Inferior parietal cortex (tissue), 1 donor: ENCODE data around the gene DNAJC30.
"Not testable (repeated sequence)": the region's sequence is repeated elsewhere in the genome, so short reads cannot be mapped to it uniquely, and the experiment has no call there.

Source experiments
- DNase-seq: peaks from one replicate; pipeline ENCODE4 v3.0.0-alpha.2; 2016; ENCODE audit errors: extremely low spot score

DNAJC30 gene

DNA sequence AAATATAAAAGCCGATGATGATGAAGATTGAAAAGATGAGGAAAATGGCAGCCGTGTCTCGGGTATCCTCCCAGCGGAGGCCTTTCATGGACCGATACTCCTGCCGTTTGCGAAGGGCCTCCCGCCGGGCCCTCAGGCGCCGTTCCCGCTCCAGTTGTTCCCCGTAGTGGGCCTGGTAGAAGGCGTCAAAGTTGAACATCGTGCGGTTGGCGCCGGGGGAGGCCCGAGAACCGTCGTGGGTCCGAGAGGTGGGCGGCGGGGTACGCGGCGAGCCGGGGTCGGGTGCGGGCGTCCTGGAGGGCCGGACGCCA is 553 bp downstream of the DNAJC30 start:
- no peak for DNase-seq

DNA sequence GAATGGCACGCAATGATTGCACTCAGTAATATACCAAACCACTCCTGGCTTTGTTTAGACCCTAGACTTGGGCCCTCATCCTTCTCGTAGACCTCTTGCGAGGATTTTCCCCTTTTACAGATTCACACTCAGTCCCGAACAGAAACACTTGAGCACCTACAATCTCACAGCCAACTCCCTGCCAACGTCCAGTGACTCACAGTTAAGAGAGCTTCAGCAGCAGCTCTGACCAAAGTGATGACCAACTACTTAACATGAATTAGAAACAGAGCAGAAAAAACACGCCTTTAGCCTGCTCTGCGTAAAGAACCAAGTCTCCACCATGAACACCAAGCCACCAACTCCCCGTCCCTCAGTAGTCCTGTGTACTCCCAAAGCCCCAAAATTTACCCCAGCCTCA is 2.2 kb downstream of the DNAJC30 start:
- DNase-seq = no peak

GRCh38 chr7:73680501-73680900 is 2.8 kb downstream of the DNAJC30 start:
- no peak for DNase-seq

DNA sequence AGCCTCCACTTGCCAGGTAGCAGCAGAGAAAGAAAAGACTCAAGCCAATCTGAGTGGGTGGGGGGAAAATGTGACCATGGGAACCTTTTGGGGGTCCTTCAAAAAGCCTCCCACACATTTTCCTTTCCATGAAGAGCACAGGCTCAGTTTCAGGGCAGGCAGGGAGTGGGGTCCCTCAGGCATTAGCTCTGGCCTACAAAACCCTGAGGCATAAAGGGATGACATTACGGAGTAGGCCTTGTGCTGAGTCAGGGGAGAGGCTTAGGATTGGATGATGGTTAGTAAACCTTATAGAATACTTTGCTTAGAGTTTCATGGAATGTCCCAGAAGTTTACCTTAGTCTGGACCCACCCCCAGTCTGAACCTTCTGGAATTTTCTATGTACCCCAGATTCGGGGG is 3.5 kb downstream of the DNAJC30 start:
- no peak for DNase-seq

GRCh38 chr7:73678862-73679261 is 4.4 kb downstream of the DNAJC30 start:
- no peak for DNase-seq

GRCh38 chr7:73676062-73676461 is 7.2 kb downstream of the DNAJC30 start:
- DNase-seq = not testable (repeated sequence)

DNA sequence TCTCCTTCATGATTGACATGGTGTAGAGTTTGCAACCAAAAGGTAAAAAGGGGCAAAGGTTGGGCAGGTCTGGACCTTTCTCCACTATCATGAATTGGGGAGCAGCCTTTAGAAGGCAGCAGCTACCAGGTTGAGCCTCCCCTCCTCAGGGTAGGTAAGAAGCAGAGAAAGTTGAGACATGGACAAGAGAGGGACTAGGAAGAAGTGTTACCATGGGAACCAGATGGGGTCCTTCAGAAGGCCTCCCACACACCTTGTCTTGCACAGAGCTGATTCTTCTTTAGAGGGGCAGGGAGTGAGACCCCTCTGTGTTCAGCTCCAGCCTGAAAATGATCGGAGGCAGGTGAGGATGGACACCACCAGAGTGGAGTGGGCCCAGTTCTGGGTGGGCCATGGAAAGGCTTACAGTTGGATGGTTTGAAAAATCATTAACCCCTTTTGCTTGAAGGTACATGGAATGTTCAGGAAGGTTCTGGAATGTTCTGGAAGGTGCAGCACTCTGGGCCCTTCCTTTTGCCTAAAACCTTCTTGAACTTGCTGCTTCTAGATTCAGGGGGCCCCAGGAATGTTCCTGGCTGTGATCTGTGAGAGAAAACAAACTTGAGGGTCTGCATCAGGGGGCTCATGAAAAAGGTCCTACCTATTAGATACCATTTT is 8.7 kb downstream of the DNAJC30 start:
- DNase-seq = no peak

- DNase-seq = no peak
Measured at GRCh38 chr7:73671857-73672445, 11.3 kb downstream of the DNAJC30 start.

GRCh38 chr7:73671322-73671661 is 12.0 kb downstream of the DNAJC30 start:
- no peak for DNase-seq

GRCh38 chr7:73669858-73670385 is 13.3 kb downstream of the DNAJC30 start:
- DNase-seq = no peak

DNA sequence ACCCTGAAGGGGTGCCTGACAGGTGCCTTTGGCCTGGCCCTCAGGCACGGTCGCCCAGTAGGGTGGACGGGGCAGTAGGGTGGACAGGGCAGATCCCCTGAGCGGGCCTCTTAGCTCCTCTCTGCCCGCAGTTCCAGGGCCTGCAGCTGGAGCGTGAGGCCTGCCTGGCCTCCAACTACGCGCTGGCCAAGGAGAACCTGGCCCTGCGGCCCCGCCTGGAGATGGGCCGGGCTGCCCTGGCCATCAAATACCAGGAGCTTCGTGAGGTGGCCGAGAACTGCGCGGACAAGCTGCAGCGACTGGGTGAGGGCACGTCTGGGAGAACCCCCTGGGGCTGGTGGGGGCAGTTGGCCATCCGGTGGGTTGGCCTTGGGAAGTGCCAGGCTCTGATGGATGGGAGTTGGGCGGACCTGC is 14.0 kb downstream of the DNAJC30 start:
- no peak for DNase-seq

DNA sequence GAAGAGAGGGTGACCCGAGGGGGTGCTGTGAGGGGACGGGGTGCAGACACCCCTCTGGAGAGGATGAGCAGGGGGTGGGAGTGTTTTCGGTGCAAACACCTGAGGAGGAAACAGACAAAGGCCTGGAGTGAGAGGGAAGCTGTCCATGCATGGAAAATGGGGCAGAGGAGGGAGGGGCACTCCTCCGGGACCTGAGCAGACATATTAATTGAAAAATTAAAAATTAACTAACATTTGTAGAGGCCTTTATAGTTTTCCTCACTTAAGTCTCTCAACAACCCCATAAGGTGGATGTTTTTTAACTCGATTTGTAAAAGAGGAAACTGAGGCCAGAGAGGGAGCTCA is 14.4 kb downstream of the DNAJC30 start:
- DNase-seq = no peak

DNA sequence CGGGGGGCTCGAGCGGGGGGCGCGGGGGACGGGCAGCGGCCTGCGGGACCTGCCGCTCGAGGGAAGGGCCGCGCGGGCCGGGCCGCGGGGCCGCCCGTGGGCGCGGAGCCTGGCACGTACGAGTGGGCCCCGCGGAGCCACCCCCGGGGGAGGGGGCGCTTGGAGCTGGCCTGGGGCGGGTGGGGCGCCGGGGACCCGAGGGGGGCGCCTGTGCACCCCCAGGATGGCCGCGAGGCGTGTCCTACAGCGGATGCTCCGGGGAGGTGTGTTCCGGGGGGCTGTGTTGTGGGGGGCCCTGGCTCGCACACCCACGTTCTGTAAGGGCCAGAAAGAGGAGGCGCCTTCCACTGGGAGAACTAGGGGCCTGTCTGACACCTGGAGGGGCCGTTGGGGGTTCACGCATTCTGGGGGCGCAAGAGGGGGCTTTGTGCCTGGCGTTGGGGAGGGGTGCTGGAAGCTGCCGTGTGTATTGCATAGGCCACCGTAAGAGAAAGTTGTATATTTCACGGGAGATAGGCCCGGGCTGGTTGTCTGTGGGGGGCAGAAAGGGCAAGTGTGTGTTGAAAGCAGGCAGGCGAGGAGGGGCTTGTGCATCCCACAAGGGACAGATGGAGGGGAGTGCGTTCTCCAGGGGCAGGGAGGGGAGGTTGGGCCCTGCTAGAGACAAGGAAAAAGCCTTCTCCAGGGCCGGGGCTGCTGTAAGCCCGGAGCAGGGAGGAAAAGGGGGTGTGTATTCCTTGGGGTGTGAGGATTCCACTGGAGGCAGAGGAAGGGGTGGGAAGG is 15.0 kb downstream of the DNAJC30 start:
- no peak for DNase-seq

DNA sequence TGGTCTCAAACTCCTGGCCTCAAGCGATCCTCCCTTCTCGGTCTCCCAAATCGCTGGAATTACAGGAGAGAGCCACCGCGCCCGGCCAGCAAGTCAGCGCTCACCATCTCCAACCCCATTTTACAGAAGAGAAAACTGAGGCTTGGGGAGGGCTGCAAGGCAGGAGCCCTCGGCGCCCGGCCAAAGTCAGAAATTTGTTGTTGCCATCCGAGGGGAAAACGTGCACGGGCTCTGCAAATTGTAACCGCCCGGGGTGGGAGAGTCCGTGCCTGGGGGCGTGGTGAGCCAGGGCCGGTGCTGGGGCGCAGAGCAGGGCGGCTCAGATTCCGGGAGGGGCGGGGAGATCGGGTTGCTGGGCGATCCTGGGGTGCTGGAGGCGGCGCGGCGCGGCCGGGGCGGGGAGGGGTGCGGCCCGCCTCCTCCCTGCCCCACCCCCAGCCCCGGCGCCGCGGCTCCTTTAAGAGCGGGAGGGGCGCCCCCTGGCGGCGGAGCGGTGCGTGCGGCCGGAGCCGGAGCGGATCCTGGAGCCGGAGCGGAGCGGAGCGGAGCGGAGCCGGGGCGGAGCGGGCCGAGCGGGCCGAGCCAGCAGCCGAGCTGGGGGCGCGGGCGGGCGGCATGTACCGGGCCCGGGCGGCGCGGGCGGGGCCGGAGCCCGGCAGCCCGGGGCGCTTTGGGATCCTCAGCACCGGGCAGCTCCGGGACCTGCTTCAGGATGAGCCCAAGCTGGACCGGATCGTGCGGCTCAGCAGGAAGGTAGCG is 15.7 kb downstream of the DNAJC30 start, which contains the start of gene VPS37D:
Gene VPS37D, plus strand, starts transcription at position 488 of the 759 bp plus-strand sequence. Its CDS starts 128 bp downstream, at position 616.
- peak; percentile 82 for DNase-seq

DNA sequence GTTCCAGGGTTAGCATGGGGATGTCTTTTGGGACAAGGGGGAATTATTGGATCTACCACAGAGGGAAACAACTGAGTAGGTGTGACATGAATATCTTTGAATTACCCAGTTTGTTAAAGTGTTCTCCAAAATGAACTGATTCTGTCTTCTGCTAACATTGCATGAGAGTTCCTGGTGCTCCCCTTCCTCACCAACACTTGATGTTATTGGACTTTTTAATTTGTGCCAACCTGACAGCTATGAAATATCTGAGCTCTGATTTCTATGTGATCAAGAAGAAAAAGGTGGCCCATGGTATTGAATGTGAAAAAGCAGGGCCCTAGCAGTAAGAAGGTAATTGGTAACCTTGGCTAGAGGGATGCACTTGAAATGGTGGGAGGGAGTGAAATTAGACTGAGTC is 20.2 kb downstream of the DNAJC30 start:
- no peak for DNase-seq

DNA sequence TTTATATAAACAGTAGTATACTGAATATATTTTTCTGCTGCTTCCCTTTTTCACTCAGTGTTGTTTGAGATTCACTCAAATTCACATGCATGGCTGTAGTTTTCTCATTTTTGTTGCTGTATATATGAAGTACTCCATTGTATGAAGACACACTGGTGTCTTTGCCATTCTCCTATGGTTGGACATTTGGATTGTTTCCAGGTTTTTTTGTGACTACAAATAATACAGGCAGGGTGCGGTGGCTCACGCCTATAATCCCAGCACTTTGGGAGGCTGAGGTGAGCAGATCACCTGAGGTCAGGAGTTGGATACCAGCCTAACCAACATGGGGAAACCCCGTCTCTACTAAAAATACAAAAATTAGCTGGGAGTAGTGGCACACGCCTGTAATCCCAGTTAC is 22.7 kb downstream of the DNAJC30 start:
- not testable (repeated sequence) for DNase-seq

DNA sequence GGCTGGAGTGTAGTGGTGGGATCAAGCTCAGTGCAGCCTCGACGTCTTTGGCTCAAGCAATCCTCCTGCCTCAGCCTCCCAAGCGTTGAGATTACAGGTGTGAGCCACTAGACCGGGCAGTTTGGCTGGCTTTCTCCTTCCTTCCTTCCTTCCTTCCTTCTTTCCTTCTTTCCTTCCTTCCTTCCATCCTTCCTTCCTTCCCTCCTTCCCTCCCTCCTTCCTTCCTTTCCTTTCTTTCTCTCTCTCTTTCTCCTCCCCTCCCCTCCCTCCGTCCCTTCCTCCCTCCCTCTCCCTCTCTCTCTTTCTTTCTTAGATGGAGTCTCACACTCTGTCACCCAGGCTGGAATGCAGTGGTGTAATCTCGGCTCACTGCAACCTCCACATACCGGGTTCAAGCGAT is 23.3 kb downstream of the DNAJC30 start:
- DNase-seq = no peak

DNA sequence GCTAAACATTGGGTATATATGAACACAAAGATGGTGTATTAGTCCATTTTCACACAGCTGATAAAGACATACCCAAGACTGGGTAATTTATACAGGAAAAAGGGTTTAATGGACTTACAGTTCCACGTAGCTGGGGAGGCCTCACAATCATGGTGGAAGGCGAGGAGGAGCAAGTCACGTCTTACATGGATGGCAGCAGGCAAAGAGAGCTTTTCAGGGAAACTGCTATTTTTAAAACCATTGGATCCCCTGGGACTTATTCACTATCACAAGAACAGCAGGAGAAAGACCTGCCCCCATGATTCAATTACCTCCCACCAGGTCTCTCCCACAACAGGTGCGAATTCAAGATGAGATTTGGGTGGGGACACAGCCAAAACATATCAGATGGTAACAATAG is 27.9 kb downstream of the DNAJC30 start:
- DNase-seq = not testable (repeated sequence)

DNA sequence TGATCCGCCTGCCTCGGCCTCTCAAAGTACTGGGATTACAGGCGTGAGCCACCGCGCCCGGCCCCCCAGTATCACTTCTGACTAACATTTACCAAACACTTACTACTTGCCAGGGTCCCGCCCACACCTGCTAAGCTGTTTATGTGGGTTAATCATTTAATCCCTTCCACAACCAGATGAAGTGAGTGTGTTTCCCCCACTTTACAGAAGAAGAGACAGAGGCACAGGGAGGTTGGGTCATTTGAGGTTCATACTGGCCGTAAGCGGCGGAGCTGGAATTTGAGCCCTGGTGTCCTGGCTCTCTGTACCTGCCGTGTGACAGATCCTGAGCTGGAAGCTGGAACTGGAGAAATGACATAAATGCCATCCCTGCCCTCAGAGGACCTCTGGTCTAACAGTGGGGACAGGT is 30.7 kb downstream of the DNAJC30 start:
- DNase-seq = no peak

DNA sequence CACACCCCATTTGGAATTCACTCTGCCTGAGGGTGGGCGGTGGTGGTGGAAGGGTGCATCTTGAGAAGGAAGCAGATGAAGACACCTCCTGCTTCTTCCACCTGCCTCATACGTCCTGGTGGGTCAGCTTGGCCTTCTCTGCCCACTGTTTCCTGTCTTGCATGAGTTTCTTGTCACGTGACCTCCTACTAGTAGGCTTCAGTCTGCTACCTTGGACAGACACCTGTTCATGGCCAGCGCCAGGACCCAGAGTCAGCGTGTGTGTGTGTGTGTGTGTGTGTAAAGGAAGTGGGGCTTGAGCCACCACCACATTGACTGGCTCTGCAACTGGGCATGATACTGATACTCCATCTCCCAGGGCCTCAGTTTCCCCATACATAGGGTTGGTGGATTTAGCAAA is 32.7 kb downstream of the DNAJC30 start:
- no peak for DNase-seq

DNA sequence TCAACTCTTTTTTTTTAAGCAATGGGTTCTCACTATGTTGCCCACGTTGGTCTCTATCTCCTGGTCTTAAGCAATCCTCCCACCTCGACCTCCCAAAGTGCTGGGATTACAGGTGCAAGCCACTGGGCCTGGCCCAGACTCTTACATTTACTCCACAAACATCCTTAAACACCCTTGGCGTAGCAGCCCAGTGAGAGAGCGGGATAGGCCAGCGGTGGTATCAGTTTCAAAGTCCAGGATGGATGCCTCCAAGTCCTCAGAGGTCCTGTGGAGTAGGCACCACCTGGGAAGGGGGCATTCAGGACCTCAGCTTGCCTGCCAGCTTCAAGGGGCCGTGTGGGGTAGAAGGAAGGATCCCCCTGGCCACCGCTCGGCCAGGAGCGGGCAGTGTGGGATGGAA is 33.7 kb downstream of the DNAJC30 start:
- DNase-seq = no peak

DNA sequence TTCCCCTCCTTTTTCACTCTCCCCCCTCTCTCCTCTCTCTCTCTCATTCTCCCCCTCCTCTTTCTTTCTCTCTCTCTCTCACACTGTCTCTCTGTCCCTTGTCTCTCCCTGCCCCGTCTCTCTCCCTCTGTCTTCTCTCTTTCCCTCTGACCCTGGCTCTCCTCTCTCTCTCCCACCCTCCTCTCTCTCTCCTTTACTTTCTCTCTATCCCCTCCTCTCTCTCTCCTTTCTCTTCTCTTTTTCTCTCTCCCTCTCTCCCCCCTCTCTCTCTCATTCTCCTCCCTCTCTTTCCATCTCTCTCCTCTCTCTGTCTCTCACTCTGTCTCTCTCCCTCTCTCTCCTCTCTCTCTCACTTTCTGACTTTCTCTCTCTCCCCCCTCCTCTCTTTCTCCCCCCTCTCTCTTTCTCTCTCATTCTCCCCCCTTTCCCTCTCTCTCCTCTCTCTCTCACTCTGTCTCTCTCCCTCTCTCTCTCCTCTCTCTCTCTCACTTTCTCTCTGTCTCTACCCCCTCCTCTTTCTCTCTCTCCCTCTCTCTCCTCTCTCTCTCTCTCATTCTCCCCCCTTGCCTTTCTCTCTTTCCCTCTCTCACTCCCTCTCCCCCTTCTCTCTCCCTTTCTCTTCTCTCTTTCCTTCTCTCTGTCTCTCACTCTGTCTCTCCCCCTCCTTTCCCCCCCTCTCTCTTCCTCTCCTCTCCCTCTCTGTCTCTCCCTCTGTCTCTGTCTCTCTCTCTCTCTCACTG is 34.5 kb downstream of the DNAJC30 start:
- DNase-seq = no peak
